HepG2 (cell line): ENCODE data around the gene HNRNPF. TPM values are rescaled to one million over a fixed set of nuclear protein-coding genes. Genes with fewer than 3 reads are reported as not detected.

Experiments
- BRCA1 ChIP-seq: sonication (generic); formaldehyde crosslinking; IDR thresholded peaks from 2 replicates; pipeline ENCODE4 v1.4.0; 2020; ENCODE audit warnings: missing genetic modification reagents
- CBFB ChIP-seq: sonication (generic); formaldehyde crosslinking; IDR thresholded peaks from 2 replicates; pipeline ENCODE4 v1.4.0; 2020; ENCODE audit warnings: missing genetic modification reagents
- DBP ChIP-seq: sonication (generic); formaldehyde crosslinking; IDR thresholded peaks from 2 replicates; pipeline ENCODE4 v1.4.0; 2020; ENCODE audit warnings: missing genetic modification reagents; ENCODE audit errors: not compliant biosample characterization
- HCFC1 ChIP-seq: fragments of 150-350 bp; IDR thresholded peaks from 2 replicates; pipeline ENCODE4 v1.6.1; 2014; ENCODE audit warnings: low read depth, low read length
- KDM4B ChIP-seq: sonication (generic); formaldehyde crosslinking; IDR thresholded peaks from 2 replicates; pipeline ENCODE4 v1.4.0; 2020; ENCODE audit warnings: missing genetic modification reagents
- LCORL ChIP-seq, 2 experiments: fragments of 450-650 bp in 1 of 2; sonication (generic) in 1 of 2; formaldehyde crosslinking in 1 of 2; IDR thresholded peaks; 2 replicates each; pipeline versions ENCODE4 v1.5.0 to v1.6.1; 2017 to 2020; ENCODE audit warnings: antibody characterized with exemption in 1 of 2, missing genetic modification reagents in 1 of 2
- MAF1 ChIP-seq: sonication (generic); formaldehyde crosslinking; IDR thresholded peaks from 2 replicates; pipeline ENCODE4 v1.5.0; 2020; ENCODE audit warnings: missing genetic modification reagents, borderline replicate concordance
- NFYC ChIP-seq: IDR thresholded peaks from 2 replicates; pipeline ENCODE4 v1.6.1; 2016; ENCODE audit warnings: missing genetic modification reagents, missing compliant biosample characterization
- NKX3-1 ChIP-seq: sonication (generic); formaldehyde crosslinking; IDR thresholded peaks from 2 replicates; pipeline ENCODE4 v1.5.0; 2020; ENCODE audit warnings: missing genetic modification reagents
- NR0B2 ChIP-seq: sonication (generic); formaldehyde crosslinking; IDR thresholded peaks from 2 replicates; pipeline ENCODE4 v1.4.0; 2020; ENCODE audit warnings: mild to moderate bottlenecking, missing genetic modification reagents
- SNRNP70 ChIP-seq: fragments of 200-400 bp; formaldehyde crosslinking; IDR thresholded peaks from 2 replicates; pipeline ENCODE4 v1.6.1; 2017; ENCODE audit warnings: mild to moderate bottlenecking, low read depth, low read length, moderate library complexity
- SOX5 ChIP-seq: IDR thresholded peaks from 2 replicates; pipeline ENCODE4 v1.6.1; 2016; ENCODE audit warnings: borderline replicate concordance
- USF2 ChIP-seq, 2 experiments: sonication (generic) in 1 of 2; formaldehyde crosslinking in 1 of 2; IDR thresholded peaks; 2 replicates each; pipeline versions ENCODE4 v1.5.1 to v1.6.1; 2011 to 2020; ENCODE audit warnings: borderline replicate concordance in 1 of 2, low read depth in 1 of 2, low read length in 1 of 2, mild to moderate bottlenecking in 1 of 2, missing genetic modification reagents in 1 of 2, moderate library complexity in 1 of 2
- ZBTB38 ChIP-seq: sonication (generic); formaldehyde crosslinking; IDR thresholded peaks from 2 replicates; pipeline ENCODE4 v1.5.1; 2020; ENCODE audit warnings: mild to moderate bottlenecking, missing genetic modification reagents
- ZFAT ChIP-seq: sonication (generic); formaldehyde crosslinking; conservative IDR thresholded peaks from 2 replicates; pipeline ENCODE4 v1.8.1; 2023; ENCODE audit warnings: missing genetic modification reagents, inconsistent platforms
- ZFY ChIP-seq: sonication (generic); formaldehyde crosslinking; IDR thresholded peaks from 2 replicates; pipeline ENCODE4 v1.4.0; 2020; ENCODE audit warnings: missing genetic modification reagents
- ZNF180 ChIP-seq: sonication (generic); formaldehyde crosslinking; IDR thresholded peaks from 2 replicates; pipeline ENCODE4 v1.4.0; 2020; ENCODE audit warnings: low read depth, missing genetic modification reagents, borderline replicate concordance
- ZNF644 ChIP-seq: IDR thresholded peaks from 2 replicates; pipeline ENCODE4 v1.6.1; 2016; ENCODE audit warnings: low read depth
- ZNF720 ChIP-seq: sonication (generic); formaldehyde crosslinking; IDR thresholded peaks from 2 replicates; pipeline ENCODE4 v1.4.0; 2020; ENCODE audit warnings: missing genetic modification reagents
- polyA plus RNA-seq, 8 experiments: library from polyadenylated mRNA; depleted of rRNA in 3 of 8; stranded (reverse) in 7 of 8; unstranded in 1 of 8; fragments of >200 nt; fragmentation: Illumina TruSeq in 4 of 8; extraction: Trizol in 4 of 8; gene quantifications; 2 replicates each; pipeline versions ENCODE4 v1.2.1 to v1.2.3, GENCODE V29; 2011 to 2016; ENCODE audit warnings: low read depth in 4 of 8, missing spikeins in 1 of 8, mixed read lengths in 1 of 8; ENCODE audit not compliant: insufficient read depth in 1 of 8
- total RNA-seq, 5 experiments: library from RNA; depleted of rRNA; stranded (reverse); fragments of >200 nt; fragmentation: Illumina TruSeq; extraction: Trizol; gene quantifications; 2 replicates each; pipeline ENCODE4 v1.2.3, GENCODE V29; 2016; ENCODE audit warnings: low read depth in 1 of 5
- TF ChIP-seq, protein P1 (sequence below): IDR thresholded peaks from 2 replicates; pipeline ENCODE4 v1.6.1; 2012; ENCODE audit warnings: low read depth, low read length, improper control_type of control experiment
- TF ChIP-seq, protein P2 (sequence below): sonication (generic); formaldehyde crosslinking; IDR thresholded peaks from 2 replicates; pipeline ENCODE4 v1.5.1; 2020; ENCODE audit warnings: mild to moderate bottlenecking, missing genetic modification reagents

Gene HNRNPF
- total and polyA plus RNA-seq, 2 of the 13 experiments (the other 11 are each of a cell fraction or from before 2014, with no cell fraction given), result 166 to 308 TPM

DNA sequence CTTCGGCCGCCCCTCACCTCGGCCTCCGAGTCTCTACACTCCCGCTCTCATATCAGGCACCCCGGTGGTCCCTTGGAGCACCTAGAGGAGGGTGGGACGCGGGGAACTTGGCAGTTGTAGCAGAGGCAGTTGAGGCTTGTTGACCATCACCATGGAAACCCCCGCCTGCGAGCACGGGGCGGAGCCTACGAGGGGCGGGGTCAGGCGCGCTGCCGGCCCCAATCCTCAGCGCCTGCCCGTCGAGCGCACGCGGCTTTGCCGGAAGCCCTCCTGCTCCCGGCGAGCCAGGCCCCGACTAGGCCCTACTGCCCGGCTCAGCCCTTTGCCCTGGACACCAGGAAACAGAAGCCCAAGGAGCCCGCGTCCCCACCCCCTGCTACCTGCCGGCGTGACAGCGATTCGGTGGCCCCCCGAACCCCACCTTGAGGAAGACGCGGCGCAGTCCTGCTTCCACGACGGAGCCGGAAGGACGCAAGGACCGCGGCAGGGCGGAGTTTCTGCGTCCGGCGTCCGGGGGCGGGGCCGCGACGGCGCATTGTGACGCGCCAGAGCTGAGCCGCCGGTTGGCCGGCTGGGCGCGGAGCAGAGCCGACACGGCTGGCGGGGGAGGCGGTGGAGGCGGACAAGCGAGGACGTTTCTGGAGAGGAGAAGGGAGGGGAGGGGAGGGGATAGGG, at the start of gene HNRNPF (continued):
- no peak for TF ChIP-seq USF2 (IDR thresholded peaks at IDR 0.05; ENCODE audit: low read depth, low read length)
- 0 out of 2 replicates have a peak, but pooled peaks have one; percentile 23 for TF ChIP-seq USF2 (CRISPR knock-in tag; IDR thresholded peaks at IDR 0.05; ENCODE audit: borderline replicate concordance)
- TF ChIP-seq DBP (CRISPR knock-in tag), result no peak
- TF ChIP-seq CBFB (CRISPR knock-in tag), result peak; percentile 78
- peak; percentile 72 for TF ChIP-seq BRCA1 (CRISPR knock-in tag)
- TF ChIP-seq ZNF180, result no peak
- TF ChIP-seq SOX5 (CRISPR knock-in tag), result peak; percentile 34; the same call in 1 of the 2 replicates
- 0 out of 2 replicates have a peak, but pooled peaks have one; percentile 46 for TF ChIP-seq ZFAT (CRISPR knock-in tag)
- TF ChIP-seq, protein P1, sequence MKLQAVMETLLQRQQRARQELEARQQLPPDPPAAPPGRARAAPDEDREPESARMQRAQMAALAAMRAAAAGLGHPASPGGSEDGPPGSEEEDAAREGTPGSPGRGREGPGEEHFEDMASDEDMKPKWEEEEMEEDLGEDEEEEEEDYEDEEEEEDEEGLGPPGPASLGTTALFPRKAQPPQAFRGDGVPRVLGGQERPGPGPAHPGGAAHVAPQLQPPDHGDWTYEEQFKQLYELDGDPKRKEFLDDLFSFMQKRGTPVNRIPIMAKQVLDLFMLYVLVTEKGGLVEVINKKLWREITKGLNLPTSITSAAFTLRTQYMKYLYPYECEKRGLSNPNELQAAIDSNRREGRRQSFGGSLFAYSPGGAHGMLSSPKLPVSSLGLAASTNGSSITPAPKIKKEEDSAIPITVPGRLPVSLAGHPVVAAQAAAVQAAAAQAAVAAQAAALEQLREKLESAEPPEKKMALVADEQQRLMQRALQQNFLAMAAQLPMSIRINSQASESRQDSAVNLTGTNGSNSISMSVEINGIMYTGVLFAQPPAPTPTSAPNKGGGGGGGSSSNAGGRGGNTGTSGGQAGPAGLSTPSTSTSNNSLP, result no peak
- TF ChIP-seq, protein P2, sequence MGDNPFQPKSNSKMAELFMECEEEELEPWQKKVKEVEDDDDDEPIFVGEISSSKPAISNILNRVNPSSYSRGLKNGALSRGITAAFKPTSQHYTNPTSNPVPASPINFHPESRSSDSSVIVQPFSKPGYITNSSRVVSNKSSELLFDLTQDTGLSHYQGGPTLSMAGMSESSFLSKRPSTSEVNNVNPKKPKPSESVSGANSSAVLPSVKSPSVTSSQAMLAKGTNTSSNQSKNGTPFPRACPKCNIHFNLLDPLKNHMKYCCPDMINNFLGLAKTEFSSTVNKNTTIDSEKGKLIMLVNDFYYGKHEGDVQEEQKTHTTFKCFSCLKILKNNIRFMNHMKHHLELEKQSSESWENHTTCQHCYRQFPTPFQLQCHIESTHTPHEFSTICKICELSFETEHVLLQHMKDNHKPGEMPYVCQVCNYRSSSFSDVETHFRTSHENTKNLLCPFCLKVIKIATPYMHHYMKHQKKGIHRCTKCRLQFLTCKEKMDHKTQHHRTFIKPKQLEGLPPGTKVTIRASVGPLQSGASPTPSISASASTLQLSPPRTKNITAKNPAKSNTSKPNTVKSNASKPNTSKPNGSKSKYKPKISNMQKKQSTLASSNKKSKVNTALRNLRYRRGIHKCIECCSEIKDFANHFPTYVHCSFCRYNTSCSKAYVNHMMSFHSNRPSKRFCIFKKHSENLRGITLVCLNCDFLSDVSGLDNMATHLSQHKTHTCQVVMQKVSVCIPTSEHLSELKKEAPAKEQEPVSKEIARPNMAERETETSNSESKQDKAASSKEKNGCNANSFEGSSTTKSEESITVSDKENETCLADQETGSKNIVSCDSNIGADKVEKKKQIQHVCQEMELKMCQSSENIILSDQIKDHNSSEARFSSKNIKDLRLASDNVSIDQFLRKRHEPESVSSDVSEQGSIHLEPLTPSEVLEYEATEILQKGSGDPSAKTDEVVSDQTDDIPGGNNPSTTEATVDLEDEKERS (CRISPR knock-in tag), result peak; percentile 86
- TF ChIP-seq NKX3-1 (CRISPR knock-in tag), result peak; percentile 95
- peak; percentile 97 for TF ChIP-seq ZFY (CRISPR knock-in tag)
- no peak for TF ChIP-seq KDM4B (CRISPR knock-in tag)
- TF ChIP-seq LCORL (IDR thresholded peaks at IDR 0.05), result no peak
- TF ChIP-seq LCORL (CRISPR knock-in tag; IDR thresholded peaks at IDR 0.05), result peak; percentile 51; the same call in 1 of the 2 replicates
- TF ChIP-seq HCFC1, result no peak
- peak; percentile 79; the same call in 1 of the 2 replicates for TF ChIP-seq NR0B2
- TF ChIP-seq ZNF720 (CRISPR knock-in tag), result no peak
- TF ChIP-seq ZNF644, result no peak
- 0 out of 2 replicates have a peak, but pooled peaks have one; percentile 19 for TF ChIP-seq ZBTB38 (CRISPR knock-in tag)
- TF ChIP-seq MAF1, result no peak; the same call in 1 of the 2 replicates
- TF ChIP-seq SNRNP70, result no peak
- TF ChIP-seq NFYC (CRISPR knock-in tag), result peak; percentile 43
